Trophoblast cell (in vitro differentiated cells and primary cell): ENCODE results near the gene PIGP.

Experiments
- DNase-seq, 2 donors: peaks; one replicate each; pipeline ENCODE4 v3.0.0-alpha.2; 2016
- H2AFZ ChIP-seq: 2 replicates; pipeline ENCODE4 v1.6.1; 2013; ENCODE audit warnings: low read length, moderate library complexity, mild to moderate bottlenecking; ENCODE audit not compliant: insufficient read depth, poor library complexity
- H2AK5ac ChIP-seq: 2 replicates; pipeline ENCODE4 v1.6.1; 2013; ENCODE audit warnings: mild to moderate bottlenecking, low read length
- H2BK120ac ChIP-seq: 2 replicates; pipeline ENCODE4 v1.6.1; 2013; ENCODE audit warnings: low read length, mild to moderate bottlenecking, moderate library complexity; ENCODE audit not compliant: insufficient read depth, poor library complexity
- H2BK12ac ChIP-seq: 2 replicates; pipeline ENCODE4 v1.6.1; 2013; ENCODE audit warnings: mild to moderate bottlenecking, low read length, moderate library complexity
- H2BK5ac ChIP-seq: 2 replicates; pipeline ENCODE4 v1.6.1; 2013; ENCODE audit warnings: low read length, low read depth, moderate library complexity, mild to moderate bottlenecking; ENCODE audit not compliant: poor library complexity
- H3K14ac ChIP-seq: 2 replicates; pipeline ENCODE4 v1.6.1; 2013; ENCODE audit warnings: mild to moderate bottlenecking, low read length
- H3K18ac ChIP-seq: 2 replicates; pipeline ENCODE4 v1.6.1; 2013; ENCODE audit warnings: mild to moderate bottlenecking, low read length
- H3K23ac ChIP-seq: 2 replicates; pipeline ENCODE4 v1.6.1; 2013; ENCODE audit warnings: low read length
- H3K27ac ChIP-seq: 2 replicates; pipeline ENCODE4 v1.5.1; 2013; ENCODE audit warnings: low read depth, mild to moderate bottlenecking, inconsistent platforms, low read length, moderate library complexity
- H3K27me3 ChIP-seq: 2 replicates; pipeline ENCODE4 v1.6.1; 2013; ENCODE audit warnings: inconsistent platforms, mild to moderate bottlenecking, low read length, moderate library complexity; ENCODE audit not compliant: insufficient read depth
- H3K36me3 ChIP-seq, 2 experiments: 1 replicate in 1 of 2; 2 replicates in 1 of 2; pipeline ENCODE4 v1.6.1; 2013; ENCODE audit warnings: low read length in 2 of 2, mild to moderate bottlenecking in 2 of 2, moderate library complexity in 1 of 2; ENCODE audit not compliant: insufficient read depth in 2 of 2, control insufficient read depth in 1 of 2
- H3K4ac ChIP-seq: 2 replicates; pipeline ENCODE4 v1.6.1; 2013; ENCODE audit warnings: low read depth, mild to moderate bottlenecking, low read length, moderate library complexity
- H3K4me1 ChIP-seq, 2 experiments: 1 replicate in 1 of 2; 2 replicates in 1 of 2; pipeline ENCODE4 v1.6.1; 2013; ENCODE audit warnings: low read length in 2 of 2, mild to moderate bottlenecking in 2 of 2, moderate library complexity in 1 of 2; ENCODE audit not compliant: insufficient read depth in 2 of 2, control insufficient read depth in 1 of 2
- H3K4me2 ChIP-seq: 2 replicates; pipeline ENCODE4 v1.6.1; 2013; ENCODE audit warnings: inconsistent platforms, mild to moderate bottlenecking, low read length, moderate library complexity
- H3K4me3 ChIP-seq: 2 replicates; pipeline ENCODE4 v1.5.1; 2013; ENCODE audit warnings: mild to moderate bottlenecking, low read depth, low read length, inconsistent platforms
- H3K79me1 ChIP-seq: one replicate; pipeline ENCODE4 v1.6.1; 2013; ENCODE audit warnings: low read length
- H3K79me2 ChIP-seq: 2 replicates; pipeline ENCODE4 v1.6.1; 2013; ENCODE audit warnings: low read length, mild to moderate bottlenecking; ENCODE audit not compliant: control insufficient read depth, insufficient read depth, poor library complexity
- H3K9ac ChIP-seq: 2 replicates; pipeline ENCODE4 v1.6.1; 2013; ENCODE audit warnings: mild to moderate bottlenecking, low read length
- H3K9me3 ChIP-seq: 2 replicates; pipeline ENCODE4 v1.6.1; 2013; ENCODE audit warnings: low read depth, mild to moderate bottlenecking, control low read depth, inconsistent platforms, low read length; ENCODE audit not compliant: insufficient read depth
- H4K12ac ChIP-seq: 2 replicates; pipeline ENCODE4 v1.6.1; 2013; ENCODE audit warnings: low read depth, mild to moderate bottlenecking, low read length, moderate library complexity
- H4K8ac ChIP-seq: 2 replicates; pipeline ENCODE4 v1.6.1; 2013; ENCODE audit warnings: low read depth, mild to moderate bottlenecking, low read length, moderate library complexity
- H4K91ac ChIP-seq: one replicate; pipeline ENCODE4 v1.6.1; 2013; ENCODE audit warnings: low read depth, mild to moderate bottlenecking, low read length, moderate library complexity
- WGBS: extraction: QIAGEN DNeasy Blood & Tissue Kit; methylation state at CpG from one replicate; pipeline ENCODE4 v1.1.7; 2013; ENCODE audit warnings: missing lambda C conversion rate; ENCODE audit not compliant: insufficient read length, insufficient coverage; ENCODE audit errors: extremely low coverage; 5-methylcytosine and 5-hydroxymethylcytosine counted together

The PIGP gene

DNA sequence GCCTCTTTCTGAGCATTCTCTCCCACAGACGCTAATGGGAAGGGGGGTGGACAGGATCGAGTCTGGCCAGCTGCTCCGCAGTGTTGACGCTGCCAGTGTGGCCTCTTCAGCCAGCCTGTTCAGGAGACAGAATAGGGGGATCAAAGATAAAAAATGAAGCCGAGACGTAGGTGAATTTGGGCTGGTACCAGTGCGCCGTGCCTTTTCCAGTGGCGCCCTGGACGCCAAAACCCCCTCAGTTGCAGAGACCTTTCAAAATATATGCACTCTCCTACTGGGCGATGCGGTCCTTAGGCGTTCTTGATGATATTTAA lies 1.3 kb upstream of the PIGP start:
- H4K12ac ChIP-seq, result no peak overlapping the region
- no peak overlapping the region for H2BK5ac ChIP-seq
- peak overlapping the region; percentile 94 for H3K14ac ChIP-seq
- H3K27me3 ChIP-seq, result no peaks in the 10 kb centered on the region
- H2BK12ac ChIP-seq, result no peak overlapping the region
- peaks cover 19% of the 10 kb centered on the region for H3K79me1 ChIP-seq
- peak overlapping the region; percentile 80 for H3K4me2 ChIP-seq
- no peak overlapping the region for H3K23ac ChIP-seq
- WGBS, result no CpG with 5 or more reads among the region's 13 CpGs
- H3K4ac ChIP-seq, result peak overlapping the region; percentile 9
- peak overlapping the region; percentile 3 for H4K8ac ChIP-seq
- peak overlapping the region; percentile 95 for H3K4me3 ChIP-seq
- H4K91ac ChIP-seq, result no peak overlapping the region
- H3K9me3 ChIP-seq, result no peaks in the 10 kb centered on the region
- no peak overlapping the region for H3K27ac ChIP-seq
- peak in 1 of 2 donors; percentile 13 for DNase-seq
- no peaks in the 10 kb centered on the region for H3K36me3 ChIP-seq
- H2AK5ac ChIP-seq, result no peak overlapping the region
- H3K9ac ChIP-seq, result peak overlapping the region; percentile 88
- H3K4me1 ChIP-seq, result peaks cover 4 to 7% of the 10 kb centered on the region in 2 experiments
- peaks cover 22% of the 10 kb centered on the region for H3K79me2 ChIP-seq
- peak overlapping the region; percentile 18 for H3K18ac ChIP-seq
- H2AFZ ChIP-seq, result peak overlapping the region; percentile 19
- no peak overlapping the region for H2BK120ac ChIP-seq

DNA sequence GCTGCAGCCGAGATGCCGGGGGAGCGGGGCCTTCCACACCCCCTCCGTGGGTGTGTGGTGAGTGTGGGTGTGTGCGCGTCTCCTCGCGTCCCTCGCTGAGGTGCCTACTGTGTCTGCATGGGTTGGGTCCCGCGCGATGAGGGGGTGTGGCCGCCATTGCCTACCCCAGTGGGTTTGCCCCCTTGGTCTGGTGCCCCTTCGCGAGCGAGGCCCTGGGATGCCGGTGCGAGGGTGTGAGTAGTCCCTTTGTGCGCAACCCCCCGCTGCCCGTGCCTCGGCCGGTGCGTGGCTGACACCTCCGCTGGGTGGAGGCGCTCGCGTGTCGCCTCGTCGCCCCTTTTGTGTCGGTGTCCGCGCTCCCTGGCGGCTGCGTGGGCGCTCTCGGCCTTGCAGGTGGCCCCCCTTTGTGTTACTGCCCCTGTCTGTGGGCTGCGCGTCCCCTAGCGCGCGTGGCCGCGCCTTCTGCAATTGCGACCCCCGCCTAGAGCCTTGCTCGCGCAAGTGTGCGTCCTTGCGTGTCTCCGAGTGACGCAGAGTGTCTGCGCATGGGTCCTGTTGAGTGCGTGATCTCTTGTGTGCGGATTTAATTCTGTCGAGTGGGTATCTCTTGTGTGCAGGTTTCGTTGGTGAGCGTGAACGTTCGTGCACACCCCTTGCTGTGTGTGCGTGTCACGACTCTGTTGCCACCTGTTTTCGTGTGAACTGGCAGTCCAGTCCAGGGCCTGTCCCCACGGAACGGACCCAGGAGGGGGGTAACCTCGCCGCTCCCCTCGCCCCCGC lies 736 bp upstream of the PIGP start:
- Histone ChIP-seq H3K14ac (peak overlapping the region; percentile 94), H3K9me3 (no peaks in the 10 kb centered on the region), H3K18ac (peak overlapping the region; percentile 94), H3K4me2 (peak overlapping the region; percentile 80), H3K9ac (peak overlapping the region; percentile 88), H3K79me2 (peaks cover 22% of the 10 kb centered on the region), H2BK5ac (peak overlapping the region; percentile 73), H4K8ac (peak overlapping the region; percentile 86), H4K12ac (peak overlapping the region; percentile 62), H3K36me3 (no peaks in the 10 kb centered on the region), H3K4me3 (peak overlapping the region; percentile 95), H3K27ac (peak overlapping the region; percentile 48), H3K4ac (peak overlapping the region; percentile 93), H4K91ac (peak overlapping the region; percentile 82), H2AFZ (peak overlapping the region; percentile 87), H2BK120ac (peak overlapping the region; percentile 71), H2BK12ac (no peak overlapping the region), H2AK5ac (peak overlapping the region; percentile 79), H3K23ac (no peak overlapping the region), H3K4me1 (peaks cover 4 to 7% of the 10 kb centered on the region in 2 experiments), H3K27me3 (no peaks in the 10 kb centered on the region), H3K79me1 (peaks cover 19% of the 10 kb centered on the region)
- no CpG with 5 or more reads among the region's 70 CpGs for WGBS
- peak in 1 of 2 donors; percentile 48 for DNase-seq

DNA sequence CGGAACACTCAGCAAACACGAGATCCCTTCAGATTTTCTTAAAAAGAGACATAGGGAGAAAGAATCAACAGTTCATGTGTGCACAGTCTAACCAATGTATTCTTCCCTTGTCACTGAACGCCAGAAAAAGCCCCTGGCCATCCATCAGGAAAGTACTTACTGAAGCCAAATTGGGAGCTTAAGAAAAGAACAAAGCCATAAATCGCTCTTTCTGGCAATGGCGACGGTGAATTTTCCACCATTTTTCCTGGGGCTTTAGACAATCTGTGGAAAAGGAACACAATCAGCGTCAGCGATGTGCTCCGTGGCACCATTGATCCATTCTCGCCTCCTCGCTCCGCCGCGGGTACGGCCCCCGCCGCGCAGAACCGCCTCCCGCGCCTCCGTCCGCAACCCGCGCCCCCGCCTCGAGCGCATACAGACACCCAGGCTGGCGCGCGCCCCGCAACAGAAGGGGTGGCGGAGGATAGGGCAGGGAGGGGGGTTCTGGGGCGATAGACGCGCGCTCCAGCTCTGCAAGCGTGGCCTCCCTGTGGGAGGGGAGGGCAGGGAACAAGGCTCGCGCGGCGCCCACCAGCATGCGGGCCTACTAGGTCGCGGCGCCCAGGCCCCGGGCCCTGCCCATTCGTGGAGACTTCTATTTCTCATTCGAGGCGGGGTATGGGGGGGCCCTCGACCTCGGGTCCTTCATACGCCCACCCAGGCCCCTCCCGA lies 440 bp downstream of the PIGP start:
- Histone ChIP-seq H2BK120ac (peak overlapping the region; percentile 93), H3K79me1 (peaks cover 19% of the 10 kb centered on the region), H2BK12ac (no peak overlapping the region), H3K4me1 (peaks cover 4 to 7% of the 10 kb centered on the region in 2 experiments), H3K9ac (peak overlapping the region; percentile 73), H3K4me2 (peak overlapping the region; percentile 80), H3K36me3 (no peaks in the 10 kb centered on the region), H2AFZ (peak overlapping the region; percentile 55), H3K79me2 (peaks cover 22% of the 10 kb centered on the region), H3K4ac (peak overlapping the region; percentile 84), H3K4me3 (peak overlapping the region; percentile 91), H3K9me3 (no peaks in the 10 kb centered on the region), H4K91ac (peak overlapping the region; percentile 98), H4K8ac (peak overlapping the region; percentile 95), H3K23ac (no peak overlapping the region), H3K27ac (peak overlapping the region; percentile 97), H2BK5ac (peak overlapping the region; percentile 92), H3K27me3 (no peaks in the 10 kb centered on the region), H3K18ac (peak overlapping the region; percentile 98), H3K14ac (peak overlapping the region; percentile 90), H2AK5ac (peak overlapping the region; percentile 72), H4K12ac (peak overlapping the region; percentile 88)
- WGBS, result no CpG with 5 or more reads among the region's 54 CpGs
- peak in 1 of 2 donors; percentile 68 for DNase-seq

DNA sequence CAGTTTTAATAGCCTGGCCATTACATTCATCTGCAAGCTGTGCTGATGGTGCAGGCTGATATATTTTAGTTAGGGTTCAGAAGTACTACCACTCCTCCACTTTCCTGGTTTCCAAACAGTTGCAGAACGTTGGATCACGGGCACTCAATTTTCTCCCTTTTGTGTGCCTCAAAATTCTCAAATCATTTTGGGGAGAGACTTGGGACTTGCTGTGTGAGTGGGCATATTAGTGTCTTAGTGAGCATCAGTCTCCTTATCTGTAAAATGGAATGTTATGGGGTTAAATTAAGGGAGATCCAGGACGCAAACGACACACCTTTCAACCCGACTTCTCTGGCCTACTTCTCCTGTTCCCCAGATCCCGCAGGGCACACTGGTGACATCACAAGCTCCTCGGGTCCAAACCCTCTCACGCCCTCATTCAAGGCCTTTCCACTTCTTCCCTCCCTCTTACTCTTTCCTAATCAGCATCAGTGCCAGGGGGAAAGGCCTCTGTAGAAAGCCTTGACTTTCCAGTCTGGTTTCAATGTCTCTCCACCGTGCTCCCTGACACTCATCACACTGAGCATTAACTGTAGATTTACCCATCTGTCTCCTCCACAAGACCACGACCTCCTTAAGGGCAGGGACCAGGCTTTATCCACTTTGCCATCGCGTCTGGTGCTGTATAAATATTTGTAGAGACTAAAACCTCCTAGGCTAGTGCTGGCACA lies 1.2 kb downstream of the PIGP start:
- H3K27ac ChIP-seq, result peak overlapping the region; percentile 97
- H4K12ac ChIP-seq, result peak overlapping the region; percentile 83
- H3K36me3 ChIP-seq, result no peaks in the 10 kb centered on the region
- H2AK5ac ChIP-seq, result peak overlapping the region; percentile 52
- peaks cover 19% of the 10 kb centered on the region for H3K79me1 ChIP-seq
- peak overlapping the region; percentile 43 for H2AFZ ChIP-seq
- peak overlapping the region; percentile 30 for H2BK120ac ChIP-seq
- H3K79me2 ChIP-seq, result peaks cover 22% of the 10 kb centered on the region
- H3K4me2 ChIP-seq, result peak overlapping the region; percentile 80
- H3K9me3 ChIP-seq, result no peaks in the 10 kb centered on the region
- H3K23ac ChIP-seq, result no peak overlapping the region
- peaks cover 4 to 7% of the 10 kb centered on the region in 2 experiments for H3K4me1 ChIP-seq
- peak overlapping the region; percentile 98 for H4K91ac ChIP-seq
- peak overlapping the region; percentile 24 for H3K14ac ChIP-seq
- H4K8ac ChIP-seq, result peak overlapping the region; percentile 95
- H2BK12ac ChIP-seq, result peak overlapping the region; percentile 62
- H3K27me3 ChIP-seq, result no peaks in the 10 kb centered on the region
- DNase-seq, result peak; percentile 24 to 41
- WGBS, result no CpG with 5 or more reads among the region's 12 CpGs
- H2BK5ac ChIP-seq, result peak overlapping the region; percentile 18
- H3K9ac ChIP-seq, result peak overlapping the region; percentile 73
- H3K4me3 ChIP-seq, result peak overlapping the region; percentile 50
- H3K18ac ChIP-seq, result peak overlapping the region; percentile 61
- H3K4ac ChIP-seq, result peak overlapping the region; percentile 84
